HFFc6 (cell line): ENCODE results near the gene FETUB. TPM values are rescaled to one million over a fixed set of nuclear protein-coding genes. Genes with fewer than 3 reads are reported as not detected.
"Not testable (repeated sequence)": the region's sequence is repeated elsewhere in the genome, so short reads cannot be mapped to it uniquely, and the experiment has no call there.

Experiments used
- DNase-seq: peaks from one replicate; pipeline ENCODE4 v3.0.0-alpha.2; 2018
- H3K27ac Mint-ChIP-seq: 2 replicates; pipeline ENCODE4 v1.8.0; 2020; ENCODE audit warnings: mild to moderate bottlenecking, mixed read lengths
- H3K27me3 Mint-ChIP-seq: 2 replicates; pipeline ENCODE4 v1.8.0; 2021; ENCODE audit warnings: mild to moderate bottlenecking, moderate library complexity, mixed read lengths; ENCODE audit not compliant: insufficient read depth
- H3K36me3 Mint-ChIP-seq: 2 replicates; pipeline ENCODE4 v1.8.0; 2021; ENCODE audit warnings: low read depth, mixed read lengths
- H3K4me1 Mint-ChIP-seq: 2 replicates; pipeline ENCODE4 v1.8.0; 2020; ENCODE audit warnings: low read depth, mixed read lengths
- H3K4me3 Mint-ChIP-seq: 2 replicates; pipeline ENCODE4 v1.8.0; 2020; ENCODE audit warnings: mild to moderate bottlenecking, moderate library complexity, mixed read lengths
- H3K9me3 Mint-ChIP-seq: 2 replicates; pipeline ENCODE4 v1.8.0; 2020; ENCODE audit warnings: mild to moderate bottlenecking, mixed read lengths
- total RNA-seq, 6 experiments: library from RNA; stranded (reverse); fragmentation: NEBNext Ultra II Directional; extraction: Animal tissue kit (Norgen Biotek cat#: 25700); gene quantifications; 2 replicates in 1 of 6; 3 replicates in 5 of 6; pipeline ENCODE4 v1.2.3, GENCODE V29; 2021
- TF ChIP-seq, protein P1 (sequence below): fragments of 200-600 bp; sonication (generic); IDR thresholded peaks from 2 replicates; pipeline ENCODE4 v1.5.0; 2021; ENCODE audit warnings: antibody characterized with exemption, mild to moderate bottlenecking

Gene FETUB
- total RNA-seq, 6 experiments from 2014 or later: not detected

DNA sequence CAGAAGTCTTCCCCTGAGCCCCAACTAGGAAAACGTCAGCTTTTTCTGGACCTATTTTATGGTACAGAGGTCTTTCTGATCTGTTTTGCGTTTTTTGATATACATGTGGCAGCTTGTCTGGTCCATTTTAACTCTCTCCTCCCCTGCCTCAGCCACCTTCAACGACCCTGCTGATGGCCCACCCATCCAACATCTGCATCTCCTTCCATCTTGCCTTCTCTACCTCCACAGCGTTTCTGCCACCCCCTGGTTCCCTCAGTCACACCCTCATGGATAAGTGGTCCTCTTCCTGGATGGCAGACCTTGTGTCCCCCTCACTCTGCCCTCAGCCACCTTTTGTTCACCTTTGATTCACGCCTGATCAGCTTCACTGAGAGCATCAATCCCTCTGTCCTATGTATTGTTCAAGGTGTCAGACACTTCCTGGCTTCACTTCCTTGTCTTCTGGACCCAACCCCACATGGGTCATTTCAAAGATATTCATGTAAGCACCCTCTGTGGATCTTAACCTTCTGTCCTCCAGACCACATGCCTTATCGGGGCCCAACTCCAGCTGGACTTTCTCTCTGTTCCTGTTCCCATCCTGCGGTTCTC is 13.8 kb upstream of the FETUB start:
- DNase-seq: no peak
- H3K27me3 Mint-ChIP-seq: peaks cover 9% of the 10 kb centered on the region
- H3K4me3 Mint-ChIP-seq: no peak overlapping the region
- H3K4me1 Mint-ChIP-seq: no peaks in the 10 kb centered on the region
- H3K36me3 Mint-ChIP-seq: no peaks in the 10 kb centered on the region
- H3K27ac Mint-ChIP-seq: no peak overlapping the region
- TF ChIP-seq, protein P1, sequence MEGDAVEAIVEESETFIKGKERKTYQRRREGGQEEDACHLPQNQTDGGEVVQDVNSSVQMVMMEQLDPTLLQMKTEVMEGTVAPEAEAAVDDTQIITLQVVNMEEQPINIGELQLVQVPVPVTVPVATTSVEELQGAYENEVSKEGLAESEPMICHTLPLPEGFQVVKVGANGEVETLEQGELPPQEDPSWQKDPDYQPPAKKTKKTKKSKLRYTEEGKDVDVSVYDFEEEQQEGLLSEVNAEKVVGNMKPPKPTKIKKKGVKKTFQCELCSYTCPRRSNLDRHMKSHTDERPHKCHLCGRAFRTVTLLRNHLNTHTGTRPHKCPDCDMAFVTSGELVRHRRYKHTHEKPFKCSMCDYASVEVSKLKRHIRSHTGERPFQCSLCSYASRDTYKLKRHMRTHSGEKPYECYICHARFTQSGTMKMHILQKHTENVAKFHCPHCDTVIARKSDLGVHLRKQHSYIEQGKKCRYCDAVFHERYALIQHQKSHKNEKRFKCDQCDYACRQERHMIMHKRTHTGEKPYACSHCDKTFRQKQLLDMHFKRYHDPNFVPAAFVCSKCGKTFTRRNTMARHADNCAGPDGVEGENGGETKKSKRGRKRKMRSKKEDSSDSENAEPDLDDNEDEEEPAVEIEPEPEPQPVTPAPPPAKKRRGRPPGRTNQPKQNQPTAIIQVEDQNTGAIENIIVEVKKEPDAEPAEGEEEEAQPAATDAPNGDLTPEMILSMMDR: no peak
- H3K9me3 Mint-ChIP-seq: no peaks in the 10 kb centered on the region

DNA sequence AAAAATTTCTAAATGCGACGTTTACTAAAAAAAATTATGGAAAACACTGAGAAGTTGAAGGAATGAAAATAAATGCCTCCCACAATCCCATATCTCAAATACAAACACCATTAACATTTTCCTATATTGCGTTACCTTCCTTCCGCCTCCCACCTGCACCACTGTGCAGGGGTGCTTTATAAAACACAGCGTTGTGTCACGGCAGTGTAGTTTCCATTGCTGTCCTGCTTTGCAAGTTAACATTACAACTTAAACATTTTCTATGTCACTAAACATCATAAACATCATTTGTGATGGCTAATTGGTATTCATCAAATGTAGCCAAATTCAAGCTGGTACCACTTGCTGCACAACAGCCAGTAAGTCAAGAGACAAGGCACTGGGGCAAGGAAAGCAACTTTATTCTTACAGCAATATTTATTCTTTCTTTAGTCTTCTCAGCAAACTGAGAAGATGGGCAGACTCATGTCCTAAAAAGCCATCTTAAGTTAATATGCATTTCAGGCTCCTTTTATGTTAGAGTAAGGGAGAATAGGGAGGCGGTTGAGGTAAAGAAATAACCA is 12.3 kb upstream of the FETUB start:
- no peaks in the 10 kb centered on the region for H3K4me1 Mint-ChIP-seq
- peaks cover 7% of the 10 kb centered on the region for H3K27me3 Mint-ChIP-seq
- no peak for DNase-seq
- TF ChIP-seq, protein P1: no peak
- H3K27ac Mint-ChIP-seq: no peak overlapping the region
- H3K9me3 Mint-ChIP-seq: no peaks in the 10 kb centered on the region
- no peak overlapping the region for H3K4me3 Mint-ChIP-seq
- no peaks in the 10 kb centered on the region for H3K36me3 Mint-ChIP-seq

DNA sequence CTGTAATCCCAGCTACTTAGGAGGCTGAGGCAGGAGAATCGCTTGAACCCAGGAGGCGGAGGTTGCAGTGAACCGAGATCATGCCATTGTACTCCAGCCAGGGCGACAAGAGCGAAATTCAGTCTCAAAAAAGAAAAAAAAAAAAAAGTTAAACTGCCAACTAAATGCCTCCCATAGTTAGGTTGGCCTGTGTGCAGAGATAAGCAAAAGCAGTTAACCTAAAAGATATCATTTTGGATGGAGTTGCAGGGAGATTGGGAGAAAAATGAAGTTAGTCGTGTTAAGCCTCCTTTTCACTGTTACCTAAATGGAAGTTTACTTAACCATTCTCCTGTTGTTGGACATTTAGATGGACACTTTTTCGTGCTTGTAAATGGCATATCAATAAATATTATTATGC is 11.4 kb upstream of the FETUB start:
- no peaks in the 10 kb centered on the region for H3K4me1 Mint-ChIP-seq
- H3K4me3 Mint-ChIP-seq: no peak overlapping the region
- H3K27ac Mint-ChIP-seq: no peak overlapping the region
- no peaks in the 10 kb centered on the region for H3K36me3 Mint-ChIP-seq
- peaks cover 7% of the 10 kb centered on the region for H3K27me3 Mint-ChIP-seq
- H3K9me3 Mint-ChIP-seq: no peaks in the 10 kb centered on the region
- TF ChIP-seq, protein P1: no peak
- no peak for DNase-seq

DNA sequence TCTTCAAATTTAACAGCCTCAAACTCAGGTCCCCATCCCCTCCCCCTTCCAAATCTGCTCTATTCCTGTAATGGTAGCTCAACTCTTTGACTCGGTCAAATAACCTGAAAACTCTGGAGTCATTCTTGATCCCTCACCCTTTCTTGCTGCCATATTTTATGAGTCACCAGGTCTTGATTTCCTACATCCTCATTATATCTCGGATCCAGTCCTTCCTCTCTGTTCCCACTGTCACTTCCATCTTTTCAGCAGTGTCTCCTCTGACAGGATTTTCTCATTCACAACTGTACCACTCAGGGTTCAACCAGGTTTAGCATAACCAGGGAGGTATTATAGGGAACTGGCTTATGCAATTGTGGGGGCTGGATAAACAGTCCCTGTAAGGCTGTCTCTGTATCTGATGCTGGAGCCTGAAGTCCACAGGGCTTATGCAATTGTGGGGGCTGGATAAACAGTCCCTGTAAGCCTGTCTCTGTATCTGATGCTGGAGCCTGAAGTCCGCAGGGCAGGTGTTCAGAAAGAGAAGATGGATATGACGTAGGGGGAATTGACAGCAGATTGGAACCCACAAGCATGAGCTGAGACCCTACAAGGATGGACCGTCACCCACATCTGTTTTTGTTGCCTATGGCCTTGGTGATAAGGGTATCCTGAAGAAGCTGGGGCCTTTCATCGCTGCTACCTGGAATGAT is 9.1 kb upstream of the FETUB start:
- TF ChIP-seq, protein P1: no peak
- no peak for DNase-seq
- peaks cover 7% of the 10 kb centered on the region for H3K27me3 Mint-ChIP-seq
- H3K4me3 Mint-ChIP-seq: no peak overlapping the region
- no peak overlapping the region for H3K27ac Mint-ChIP-seq
- no peaks in the 10 kb centered on the region for H3K9me3 Mint-ChIP-seq
- no peaks in the 10 kb centered on the region for H3K36me3 Mint-ChIP-seq
- no peaks in the 10 kb centered on the region for H3K4me1 Mint-ChIP-seq

DNA sequence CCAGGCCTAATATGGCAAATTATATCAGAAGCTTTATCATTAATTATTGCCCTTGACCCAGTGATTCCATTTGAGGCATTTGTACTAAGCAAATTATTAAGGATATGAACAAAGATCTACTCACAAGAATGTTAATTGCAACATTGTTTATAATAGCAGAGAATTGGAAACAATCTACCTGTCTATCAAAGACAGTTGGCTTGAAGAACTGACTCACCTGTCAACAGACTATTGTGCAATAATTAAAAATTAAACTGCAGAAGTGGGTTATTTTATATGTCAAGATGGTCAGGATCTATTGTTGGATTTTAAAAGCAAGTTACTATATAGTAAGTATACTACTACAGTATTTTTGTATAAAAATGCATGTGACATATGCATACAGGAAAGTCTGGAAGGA is 6.7 kb upstream of the FETUB start:
- Mint-ChIP-seq H3K9me3 (no peaks in the 10 kb centered on the region), H3K36me3 (no peaks in the 10 kb centered on the region), H3K27ac (no peak overlapping the region), H3K4me3 (no peak overlapping the region), H3K27me3 (peaks cover 18% of the 10 kb centered on the region), H3K4me1 (no peaks in the 10 kb centered on the region)
- no peak for DNase-seq
- TF ChIP-seq, protein P1: no peak

DNA sequence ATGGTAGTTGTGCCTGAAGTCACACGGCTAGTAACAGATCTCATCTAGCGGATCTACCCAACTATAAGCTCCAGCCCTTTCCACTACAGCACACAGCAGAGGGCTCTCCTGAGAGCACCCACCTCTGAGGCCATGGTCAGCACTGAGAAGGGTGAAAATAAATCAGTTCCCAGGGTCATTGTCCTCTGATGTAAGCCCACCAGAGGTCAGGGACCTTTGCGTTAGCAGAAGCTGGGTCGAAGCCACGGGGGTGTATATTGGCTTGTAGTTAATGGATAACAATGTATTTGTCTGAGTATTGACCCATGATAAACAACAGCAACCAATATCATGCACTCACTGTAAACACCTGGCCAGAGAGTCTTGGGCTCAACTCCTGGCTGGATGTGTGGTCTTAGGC is 6.0 kb upstream of the FETUB start:
- not testable (repeated sequence) for H3K9me3 Mint-ChIP-seq, H3K4me3 Mint-ChIP-seq, DNase-seq, H3K36me3 Mint-ChIP-seq, H3K4me1 Mint-ChIP-seq, H3K27ac Mint-ChIP-seq
- H3K27me3 Mint-ChIP-seq: peaks cover 18% of the 10 kb centered on the region
